PFSK-1 (cell line): Measurements from ENCODE around the gene SEC31A.

Source experiments
- FOXP2 ChIP-seq: optimal IDR thresholded peaks from 2 replicates; pipeline ENCODE3; 2011; ENCODE audit warnings: borderline replicate concordance, control low read depth, inconsistent platforms; ENCODE audit not compliant: insufficient read depth; ENCODE audit errors: extremely low read length, extremely low read depth
- POLR2AphosphoS5 ChIP-seq: IDR thresholded peaks from 2 replicates; pipeline ENCODE4 v1.6.1; 2012; ENCODE audit warnings: low read depth, mild to moderate bottlenecking, control low read depth, low read length, moderate library complexity
- SIN3A ChIP-seq: IDR thresholded peaks from 2 replicates; pipeline ENCODE4 v1.6.1; 2012; ENCODE audit warnings: mild to moderate bottlenecking, low read length, moderate library complexity, borderline replicate concordance; ENCODE audit not compliant: insufficient read depth
- TAF1 ChIP-seq: IDR thresholded peaks from 2 replicates; pipeline ENCODE4 v1.6.1; 2012; ENCODE audit warnings: low read length, control low read depth, borderline replicate concordance; ENCODE audit not compliant: insufficient read depth
- TF ChIP-seq, protein P1 (sequence below), 2 experiments: IDR thresholded peaks; 2 replicates each; pipeline versions ENCODE4 v1.6.1 to v1.8.0; 2011 to 2012; ENCODE audit warnings: low read depth in 2 of 2, low read length in 2 of 2, control low read depth in 1 of 2, inconsistent platforms in 1 of 2, mild to moderate bottlenecking in 1 of 2, moderate library complexity in 1 of 2; ENCODE audit not compliant: insufficient read depth in 1 of 2

The SEC31A gene

GRCh38 chr4:82898322-82899243 lies 7.6 kb upstream of the SEC31A start:
- TF ChIP-seq, protein P1, sequence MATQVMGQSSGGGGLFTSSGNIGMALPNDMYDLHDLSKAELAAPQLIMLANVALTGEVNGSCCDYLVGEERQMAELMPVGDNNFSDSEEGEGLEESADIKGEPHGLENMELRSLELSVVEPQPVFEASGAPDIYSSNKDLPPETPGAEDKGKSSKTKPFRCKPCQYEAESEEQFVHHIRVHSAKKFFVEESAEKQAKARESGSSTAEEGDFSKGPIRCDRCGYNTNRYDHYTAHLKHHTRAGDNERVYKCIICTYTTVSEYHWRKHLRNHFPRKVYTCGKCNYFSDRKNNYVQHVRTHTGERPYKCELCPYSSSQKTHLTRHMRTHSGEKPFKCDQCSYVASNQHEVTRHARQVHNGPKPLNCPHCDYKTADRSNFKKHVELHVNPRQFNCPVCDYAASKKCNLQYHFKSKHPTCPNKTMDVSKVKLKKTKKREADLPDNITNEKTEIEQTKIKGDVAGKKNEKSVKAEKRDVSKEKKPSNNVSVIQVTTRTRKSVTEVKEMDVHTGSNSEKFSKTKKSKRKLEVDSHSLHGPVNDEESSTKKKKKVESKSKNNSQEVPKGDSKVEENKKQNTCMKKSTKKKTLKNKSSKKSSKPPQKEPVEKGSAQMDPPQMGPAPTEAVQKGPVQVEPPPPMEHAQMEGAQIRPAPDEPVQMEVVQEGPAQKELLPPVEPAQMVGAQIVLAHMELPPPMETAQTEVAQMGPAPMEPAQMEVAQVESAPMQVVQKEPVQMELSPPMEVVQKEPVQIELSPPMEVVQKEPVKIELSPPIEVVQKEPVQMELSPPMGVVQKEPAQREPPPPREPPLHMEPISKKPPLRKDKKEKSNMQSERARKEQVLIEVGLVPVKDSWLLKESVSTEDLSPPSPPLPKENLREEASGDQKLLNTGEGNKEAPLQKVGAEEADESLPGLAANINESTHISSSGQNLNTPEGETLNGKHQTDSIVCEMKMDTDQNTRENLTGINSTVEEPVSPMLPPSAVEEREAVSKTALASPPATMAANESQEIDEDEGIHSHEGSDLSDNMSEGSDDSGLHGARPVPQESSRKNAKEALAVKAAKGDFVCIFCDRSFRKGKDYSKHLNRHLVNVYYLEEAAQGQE (IDR thresholded peaks at IDR 0.05; ENCODE audit: insufficient read depth in 1 of 2, low read depth in 2 of 2, low read length in 2 of 2), result no peak
- TF ChIP-seq TAF1 (no peak), POLR2AphosphoS5 (no peak), FOXP2 (no peak), SIN3A (no peak)

DNA sequence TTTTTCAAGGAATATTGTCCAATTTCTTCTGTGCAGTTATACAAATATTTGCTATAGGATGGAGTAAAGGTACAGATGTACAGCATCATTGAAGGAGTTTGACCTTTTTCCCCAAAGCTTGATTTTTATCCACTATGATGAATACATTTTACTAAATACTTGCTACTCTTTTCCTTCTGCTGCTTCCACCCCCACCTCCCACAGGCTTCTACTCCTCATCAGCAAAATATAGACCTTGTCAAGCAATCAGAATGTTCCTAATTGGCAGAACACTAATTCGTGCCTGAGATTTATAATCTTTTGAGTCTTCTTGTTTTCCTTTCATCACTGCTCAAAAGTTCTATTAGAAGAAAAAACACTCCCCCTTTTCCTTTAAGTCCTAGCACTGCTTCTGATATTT lies 5.8 kb upstream of the SEC31A start:
- TF ChIP-seq TAF1, result no peak
- no peak for TF ChIP-seq POLR2AphosphoS5
- no peak for TF ChIP-seq SIN3A
- TF ChIP-seq FOXP2, result no peak
- TF ChIP-seq, protein P1 (IDR thresholded peaks at IDR 0.05; ENCODE audit: insufficient read depth in 1 of 2, low read depth in 2 of 2, low read length in 2 of 2), result no peak

DNA sequence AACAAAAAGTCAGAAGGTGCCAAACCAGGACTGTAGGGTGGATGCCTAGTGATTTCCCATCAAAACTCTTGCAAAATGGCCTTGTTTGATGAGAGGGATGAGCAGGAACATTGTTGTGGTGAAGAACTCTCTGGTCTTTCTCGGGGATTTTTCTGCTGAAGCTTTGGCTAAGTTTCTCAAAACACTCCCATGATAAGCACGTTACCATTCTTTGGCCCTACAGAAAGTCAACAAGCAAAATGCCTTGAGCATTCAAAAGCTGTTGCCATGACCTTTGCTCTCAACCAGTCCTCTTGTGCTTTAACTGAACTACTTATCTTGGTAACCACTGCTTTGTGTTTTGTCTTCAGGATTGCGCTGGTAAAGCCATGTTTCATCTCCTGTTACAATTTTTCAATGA lies 3.0 kb upstream of the SEC31A start:
- TF ChIP-seq TAF1 (no peak), POLR2AphosphoS5 (no peak), SIN3A (no peak), FOXP2 (no peak)
- TF ChIP-seq, protein P1 (IDR thresholded peaks at IDR 0.05; ENCODE audit: insufficient read depth in 1 of 2, low read depth in 2 of 2, low read length in 2 of 2), result no peak

DNA sequence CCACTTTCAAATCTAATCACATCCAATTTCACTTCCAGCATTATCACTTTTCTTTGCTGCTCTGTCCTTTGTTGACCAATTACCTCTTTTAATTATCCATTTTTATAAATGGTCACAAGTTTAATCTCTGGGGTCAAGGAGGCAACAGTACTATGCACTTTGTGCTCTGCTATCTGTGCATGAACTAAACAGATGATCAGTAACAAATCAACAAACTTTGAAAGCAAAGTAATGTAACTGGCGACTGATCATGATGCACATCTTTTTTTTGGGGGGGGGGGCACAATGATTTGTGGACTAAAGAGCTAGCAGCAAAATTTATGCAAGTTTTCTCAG lies 1.5 kb upstream of the SEC31A start:
- no peak for TF ChIP-seq TAF1
- TF ChIP-seq POLR2AphosphoS5, result no peak; the same call in 1 of the 2 replicates
- no peak for TF ChIP-seq FOXP2
- TF ChIP-seq, protein P1 (IDR thresholded peaks at IDR 0.05; ENCODE audit: insufficient read depth in 1 of 2, low read depth in 2 of 2, low read length in 2 of 2), result no peak
- no peak for TF ChIP-seq SIN3A
